RWPE2 (cell line): ENCODE data around the gene CRIP1.
A peak's percentile ranks its signal among the peaks of the same experiment; 100 is the strongest.

Experiments used
- ATAC-seq: fragments of 200-7000 bp; cut with Tn5 transposase; 3 replicates; pipeline ENCODE4 v1.9.1; 2021; ENCODE audit warnings: low read depth
- DNase-seq: peaks from one replicate; pipeline ENCODE4 v3.0.0-alpha.2; 2020; ENCODE audit warnings: low spot score
- H3K27ac ChIP-seq: fragments of 450-650 bp; 2 replicates; pipeline ENCODE4 v1.5.1; 2017; ENCODE audit warnings: mild to moderate bottlenecking; ENCODE audit not compliant: poor library complexity, severe bottlenecking
- H3K27me3 ChIP-seq: fragments of 250-450 bp; sonication (Bioruptor Pico); 2 replicates; pipeline ENCODE4 v1.5.1; 2021; ENCODE audit warnings: mild to moderate bottlenecking, moderate library complexity; ENCODE audit not compliant: insufficient read depth, poor library complexity, severe bottlenecking
- H3K36me3 ChIP-seq: fragments of 250-450 bp; sonication (Bioruptor Pico); 2 replicates; pipeline ENCODE4 v1.5.1; 2020; ENCODE audit warnings: low read depth, mild to moderate bottlenecking, moderate library complexity
- H3K4me1 ChIP-seq: fragments of 250-450 bp; sonication (Bioruptor Pico); 2 replicates; pipeline ENCODE4 v1.5.1; 2021; ENCODE audit warnings: mild to moderate bottlenecking, moderate library complexity; ENCODE audit not compliant: insufficient read depth, poor library complexity, severe bottlenecking
- H3K4me3 ChIP-seq: fragments of 250-450 bp; sonication (Bioruptor Pico); 2 replicates; pipeline ENCODE4 v1.5.1; 2021; ENCODE audit warnings: mild to moderate bottlenecking, moderate library complexity; ENCODE audit not compliant: severe bottlenecking
- H3K9me3 ChIP-seq: fragments of 250-450 bp; sonication (Bioruptor Pico); 2 replicates; pipeline ENCODE4 v1.5.1; 2021; ENCODE audit warnings: mild to moderate bottlenecking, moderate library complexity; ENCODE audit not compliant: severe bottlenecking
- TF ChIP-seq, protein P1 (sequence below): fragments of 450-650 bp; IDR thresholded peaks from one replicate; pipeline ENCODE4 v1.5.1; 2017; ENCODE audit warnings: mild to moderate bottlenecking, moderate library complexity; ENCODE audit not compliant: poor library complexity, severe bottlenecking

The CRIP1 gene

DNA sequence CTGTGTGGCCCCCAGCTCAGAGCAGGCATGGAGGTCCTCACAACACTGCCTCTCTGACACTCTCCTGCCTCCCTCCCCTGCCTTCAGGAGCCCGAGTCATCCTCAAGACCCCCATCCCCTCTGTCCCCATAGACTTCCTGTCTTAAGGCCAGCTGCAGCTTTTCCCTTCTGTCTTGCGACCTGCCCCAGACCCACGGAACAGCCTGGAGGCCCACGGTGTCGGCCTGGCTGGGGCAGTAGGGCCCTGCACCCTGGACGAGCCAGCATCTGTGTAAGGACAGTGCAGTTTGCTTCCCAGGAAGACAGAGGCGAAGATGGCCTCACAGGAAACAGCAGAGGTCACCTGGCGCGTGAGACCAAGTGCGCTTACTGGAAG is 14.0 kb downstream of the CRIP1 start:
- Histone ChIP-seq H3K4me3 (no peak overlapping the region), H3K9me3 (no peaks in the 10 kb centered on the region), H3K27me3 (no peaks in the 10 kb centered on the region), H3K4me1 (no peaks in the 10 kb centered on the region), H3K27ac (no peak overlapping the region), H3K36me3 (no peaks in the 10 kb centered on the region)
- TF ChIP-seq, protein P1, sequence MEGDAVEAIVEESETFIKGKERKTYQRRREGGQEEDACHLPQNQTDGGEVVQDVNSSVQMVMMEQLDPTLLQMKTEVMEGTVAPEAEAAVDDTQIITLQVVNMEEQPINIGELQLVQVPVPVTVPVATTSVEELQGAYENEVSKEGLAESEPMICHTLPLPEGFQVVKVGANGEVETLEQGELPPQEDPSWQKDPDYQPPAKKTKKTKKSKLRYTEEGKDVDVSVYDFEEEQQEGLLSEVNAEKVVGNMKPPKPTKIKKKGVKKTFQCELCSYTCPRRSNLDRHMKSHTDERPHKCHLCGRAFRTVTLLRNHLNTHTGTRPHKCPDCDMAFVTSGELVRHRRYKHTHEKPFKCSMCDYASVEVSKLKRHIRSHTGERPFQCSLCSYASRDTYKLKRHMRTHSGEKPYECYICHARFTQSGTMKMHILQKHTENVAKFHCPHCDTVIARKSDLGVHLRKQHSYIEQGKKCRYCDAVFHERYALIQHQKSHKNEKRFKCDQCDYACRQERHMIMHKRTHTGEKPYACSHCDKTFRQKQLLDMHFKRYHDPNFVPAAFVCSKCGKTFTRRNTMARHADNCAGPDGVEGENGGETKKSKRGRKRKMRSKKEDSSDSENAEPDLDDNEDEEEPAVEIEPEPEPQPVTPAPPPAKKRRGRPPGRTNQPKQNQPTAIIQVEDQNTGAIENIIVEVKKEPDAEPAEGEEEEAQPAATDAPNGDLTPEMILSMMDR = no peak
- DNase-seq = peak; percentile 46
- no peak for ATAC-seq

DNA sequence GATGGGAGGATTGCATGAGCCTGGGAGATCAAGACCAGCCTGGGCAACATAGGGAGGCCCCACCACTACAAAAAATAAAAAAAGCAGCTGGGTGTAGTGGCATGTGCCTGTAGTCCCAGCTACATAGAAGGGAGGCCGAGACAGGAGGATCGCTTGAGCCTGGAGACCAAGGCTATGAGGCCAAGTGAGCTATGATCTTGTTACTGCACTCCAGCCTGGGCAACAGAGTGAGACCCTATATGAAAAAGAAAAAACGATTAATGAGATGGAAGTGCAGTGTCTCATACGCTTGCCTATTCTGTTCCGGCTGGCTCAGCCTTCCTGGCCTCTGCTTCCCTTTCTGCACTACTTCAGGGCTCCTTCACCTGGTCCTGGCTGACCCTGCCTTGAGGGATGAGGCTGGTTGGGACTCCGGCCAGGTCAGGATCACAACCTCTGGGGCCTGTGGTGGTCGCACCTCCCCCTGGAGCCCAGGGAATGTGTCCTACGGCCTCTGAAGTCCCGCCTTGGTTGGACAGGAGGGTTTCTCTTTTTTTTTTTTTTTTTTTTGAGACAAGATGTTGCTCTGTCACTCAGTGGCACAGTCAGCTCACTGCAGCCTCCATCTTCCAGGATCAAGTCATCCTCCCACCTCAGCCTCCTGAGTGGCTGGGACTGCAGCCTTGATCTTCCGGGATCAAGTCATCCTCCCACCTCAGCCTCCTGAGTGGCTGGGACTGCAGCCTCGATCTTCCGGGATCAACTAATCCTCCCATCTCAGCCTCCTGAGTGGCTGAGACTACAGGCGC is 15.0 kb downstream of the CRIP1 start:
- Histone ChIP-seq H3K36me3 (no peaks in the 10 kb centered on the region), H3K4me3 (no peak overlapping the region), H3K27ac (no peak overlapping the region), H3K4me1 (no peaks in the 10 kb centered on the region), H3K9me3 (no peaks in the 10 kb centered on the region), H3K27me3 (no peaks in the 10 kb centered on the region)
- TF ChIP-seq, protein P1 = no peak
- no peak for ATAC-seq
- peak; percentile 65 for DNase-seq

GRCh38 chr14:105502446-105503295 is 16.0 kb downstream of the CRIP1 start:
- no peaks in the 10 kb centered on the region for H3K9me3 ChIP-seq
- no peaks in the 10 kb centered on the region for H3K36me3 ChIP-seq
- H3K27me3 ChIP-seq = no peaks in the 10 kb centered on the region
- H3K4me3 ChIP-seq = no peak overlapping the region
- H3K4me1 ChIP-seq = no peaks in the 10 kb centered on the region
- DNase-seq (peak; percentile 63), ATAC-seq (peak; percentile 4; the same call in 2 of the 3 replicates)
- TF ChIP-seq, protein P1 = no peak
- H3K27ac ChIP-seq = no peak overlapping the region

DNA sequence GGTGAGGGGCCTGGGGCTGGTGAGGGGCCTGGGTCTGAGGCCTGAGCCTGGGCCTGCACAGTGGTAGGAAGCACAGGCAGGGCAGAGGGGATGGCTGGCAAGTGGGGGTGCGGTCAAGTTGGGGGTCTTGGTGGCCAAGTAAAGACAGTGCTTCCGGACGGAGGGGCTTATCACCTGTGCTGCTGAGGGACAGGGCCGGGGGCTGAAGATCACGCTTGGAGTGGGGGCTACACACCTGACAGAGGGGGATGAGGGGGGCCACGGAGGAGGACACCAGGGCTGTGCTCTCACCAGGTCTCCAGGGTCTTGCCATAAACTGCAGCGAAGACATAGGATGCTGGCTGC is 16.6 kb downstream of the CRIP1 start:
- Histone ChIP-seq H3K4me3 (no peak overlapping the region), H3K36me3 (no peaks in the 10 kb centered on the region), H3K27ac (no peak overlapping the region), H3K9me3 (no peaks in the 10 kb centered on the region), H3K27me3 (no peaks in the 10 kb centered on the region), H3K4me1 (no peaks in the 10 kb centered on the region)
- ATAC-seq (peak; percentile 1; the same call in 1 of the 3 replicates), DNase-seq (no peak)
- TF ChIP-seq, protein P1 = no peak
